SH-SY5Y (cell line): ENCODE measurements around the gene CNTNAP4.

ENCODE experiments used
- GATA2 ChIP-seq: IDR thresholded peaks from 2 replicates; pipeline ENCODE4 v1.6.1; 2011; ENCODE audit warnings: mild to moderate bottlenecking, low read depth, low read length
- GATA3 ChIP-seq: IDR thresholded peaks from 2 replicates; pipeline ENCODE4 v1.6.1; 2011; ENCODE audit warnings: low read depth, mild to moderate bottlenecking, low read length, moderate library complexity

- no peak for TF ChIP-seq GATA3
- TF ChIP-seq GATA2 = no peak
These were observed 32.6 kb downstream of the CNTNAP4 start for GRCh38 chr16:76309639-76310335.
